ENCODE data around the gene MALAT1.
"Not testable (repeated sequence)": the region's sequence is repeated elsewhere in the genome, so short reads cannot be mapped to it uniquely, and the experiment has no call there.

MALAT1 gene

GRCh38 chr11:65498977-65499712, at the start of gene MALAT1:
Gene MALAT1, plus strand, starts transcription at chr11:65499045.
- DNase-seq: peak; percentile 93

DNA sequence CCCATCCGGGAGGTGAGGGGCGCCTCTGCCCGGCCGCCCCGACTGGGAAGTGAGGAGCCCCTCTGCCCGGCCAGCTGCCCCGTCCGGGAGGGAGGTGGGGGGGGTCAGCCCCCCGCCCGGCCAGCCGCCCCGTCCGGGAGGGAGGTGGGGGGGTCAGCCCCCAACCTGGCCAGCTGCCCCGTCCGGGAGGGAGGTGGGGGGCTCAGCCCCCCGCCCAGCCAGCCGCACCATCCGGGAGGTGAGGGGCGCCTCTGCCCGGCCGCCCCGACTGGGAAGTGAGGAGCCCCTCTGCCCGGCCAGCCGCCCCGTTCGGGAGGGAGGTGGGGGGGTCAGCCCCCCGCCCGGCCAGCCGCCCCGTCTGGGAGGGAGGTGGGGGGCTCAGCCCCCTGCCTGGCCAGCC, 47.5 kb upstream of the MALAT1 start:
- DNase-seq: not testable (repeated sequence)

DNA sequence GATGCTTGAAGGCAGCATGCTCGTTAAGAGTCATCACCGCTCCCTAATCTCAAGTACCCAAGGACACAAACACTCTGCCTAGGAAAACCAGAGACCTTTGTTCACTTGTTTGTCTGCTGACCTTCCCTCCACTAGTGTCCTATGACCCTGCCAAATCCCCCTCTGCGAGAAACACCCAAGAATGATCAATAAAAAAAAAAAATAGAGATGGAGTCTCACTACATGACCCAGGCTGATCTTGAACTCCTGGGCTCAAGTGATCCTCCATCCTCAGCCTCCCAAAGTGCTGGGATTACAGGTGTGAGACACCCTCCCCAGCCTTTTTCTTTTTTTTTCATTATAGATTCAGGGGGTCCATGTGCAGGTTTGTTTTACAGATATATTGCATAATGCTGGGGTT, 46.6 kb upstream of the MALAT1 start:
- not testable (repeated sequence) for DNase-seq

GRCh38 chr11:65452806-65453490, 45.9 kb upstream of the MALAT1 start:
- DNase-seq: no peak

DNA sequence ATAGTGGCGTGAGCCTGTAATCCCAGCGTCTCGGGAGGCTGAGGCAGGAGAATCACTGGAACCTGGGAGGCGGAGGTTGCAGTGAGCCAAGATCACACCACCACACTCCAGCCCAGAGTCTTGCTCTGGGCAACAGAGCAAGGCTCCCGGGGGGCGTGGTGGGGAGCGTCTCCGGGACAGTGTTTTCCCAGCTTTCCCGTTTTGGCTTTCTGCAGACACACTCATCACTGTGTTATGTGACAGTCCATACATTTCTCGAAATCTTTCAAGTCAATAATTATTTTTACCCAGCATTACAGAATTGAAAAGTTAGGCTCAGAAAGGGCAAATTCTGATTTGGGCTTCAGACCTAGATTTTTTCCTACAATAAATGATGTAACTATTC, 44.5 kb upstream of the MALAT1 start:
- no peak for DNase-seq

GRCh38 chr11:65454696-65455456, 44.0 kb upstream of the MALAT1 start:
- peak; percentile 73 to 82 for DNase-seq

GRCh38 chr11:65456418-65456817, 42.4 kb upstream of the MALAT1 start:
- DNase-seq: no peak

DNA sequence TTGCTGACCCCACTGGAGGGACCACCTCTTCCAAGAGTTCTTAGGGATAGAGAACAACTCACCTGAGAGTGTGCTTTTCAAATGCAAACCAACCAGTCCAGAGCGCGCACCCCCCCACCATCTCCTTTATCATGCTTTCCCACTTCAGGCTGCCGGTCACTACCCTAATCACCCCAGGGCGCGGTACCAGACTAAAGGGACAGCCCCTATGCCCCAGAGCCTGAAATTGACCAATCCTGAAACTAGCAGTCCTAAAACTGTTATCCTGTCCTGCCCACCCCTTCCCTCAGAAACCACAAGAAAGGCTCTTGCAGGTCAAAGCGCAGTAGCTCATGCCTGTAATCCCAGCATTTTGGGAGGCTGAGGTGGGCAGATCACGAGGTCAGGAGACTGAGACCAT, 39.3 kb upstream of the MALAT1 start:
- DNase-seq: no peak

DNA sequence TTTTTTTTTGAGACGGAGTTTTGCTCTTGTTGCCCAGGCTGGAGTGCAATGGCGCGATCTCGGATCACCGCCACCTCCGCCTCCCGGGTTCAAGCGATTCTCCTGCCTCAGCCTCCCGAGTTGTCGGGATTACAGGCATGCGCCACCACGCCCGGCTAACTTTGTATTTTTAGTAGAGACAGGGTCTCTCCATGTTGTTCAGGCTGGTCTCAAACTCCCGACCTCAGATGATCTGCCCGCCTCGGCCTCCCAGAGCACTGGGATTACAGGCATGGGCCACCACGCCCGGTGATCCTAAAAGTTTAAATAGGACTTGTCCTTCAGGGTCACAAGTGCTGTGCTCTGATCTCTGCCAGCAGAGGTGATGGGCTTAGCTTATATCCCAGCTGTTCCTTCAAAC, 33.4 kb upstream of the MALAT1 start:
- DNase-seq: not testable (repeated sequence)

GRCh38 chr11:65467306-65467705, 31.5 kb upstream of the MALAT1 start:
- not testable (repeated sequence) for DNase-seq

GRCh38 chr11:65468874-65469333, 29.9 kb upstream of the MALAT1 start:
- peak; percentile 71 to 76 for DNase-seq

GRCh38 chr11:65470433-65471049, 28.3 kb upstream of the MALAT1 start:
- no peak for DNase-seq

DNA sequence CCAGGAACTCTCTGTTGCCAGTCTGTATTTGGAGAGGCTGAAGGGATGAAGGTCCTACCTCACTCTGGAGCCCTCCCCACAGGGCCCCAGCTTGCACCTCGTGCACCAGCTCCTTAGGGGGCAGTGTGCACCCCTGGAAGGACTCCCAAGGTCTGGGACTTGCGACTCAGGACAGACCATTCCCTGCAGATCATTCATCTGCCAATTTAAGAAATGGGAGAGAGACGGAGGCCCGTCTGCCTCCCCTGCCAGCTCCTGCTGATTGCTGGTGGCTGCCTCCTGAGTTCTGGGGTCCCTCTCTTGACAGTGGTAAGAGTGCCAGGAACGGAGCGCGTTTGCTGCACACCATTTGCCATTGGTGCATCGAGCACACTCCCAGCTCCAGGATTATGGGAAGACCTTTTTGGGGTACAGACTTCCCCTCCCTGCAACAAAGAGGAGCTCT, 27.4 kb upstream of the MALAT1 start:
- peak in 1 of 2 experiments; percentile 52 for DNase-seq

GRCh38 chr11:65472588-65473277, 26.1 kb upstream of the MALAT1 start:
- DNase-seq: not testable (repeated sequence)

DNA sequence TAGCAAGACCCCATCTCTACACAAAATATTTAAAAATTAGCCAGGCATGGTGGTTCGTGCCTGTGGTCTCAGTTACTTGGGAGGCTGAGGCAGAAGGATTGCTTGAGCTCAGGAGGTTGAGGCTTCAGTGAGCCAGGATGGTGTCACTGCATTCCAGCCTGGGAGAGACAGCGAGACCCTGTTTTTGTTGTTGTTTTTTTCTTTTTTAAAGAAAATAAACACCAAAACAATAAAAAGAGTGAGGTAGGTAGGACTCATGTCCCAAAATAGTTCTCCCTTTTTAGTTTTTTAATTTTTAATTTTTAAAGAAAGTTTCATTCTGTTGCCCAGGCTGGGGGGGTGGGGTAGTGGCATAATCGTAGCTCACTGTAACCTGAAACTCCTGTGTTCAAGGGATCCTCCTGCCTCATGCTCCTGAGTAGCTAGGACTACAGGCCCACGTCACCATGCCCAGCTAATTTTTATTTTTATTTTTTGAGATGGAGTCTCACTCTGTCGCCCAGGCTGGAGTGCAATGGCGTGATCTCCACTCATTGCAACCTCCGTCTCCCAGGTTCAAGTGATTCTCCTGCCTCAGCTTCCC, 25.5 kb upstream of the MALAT1 start:
- no peak for DNase-seq

GRCh38 chr11:65474864-65475263, 24.0 kb upstream of the MALAT1 start:
- DNase-seq: peak in 1 of 2 experiments; percentile 63

- no peak for DNase-seq
Measured at GRCh38 chr11:65476632-65477148, 22.2 kb upstream of the MALAT1 start.

DNA sequence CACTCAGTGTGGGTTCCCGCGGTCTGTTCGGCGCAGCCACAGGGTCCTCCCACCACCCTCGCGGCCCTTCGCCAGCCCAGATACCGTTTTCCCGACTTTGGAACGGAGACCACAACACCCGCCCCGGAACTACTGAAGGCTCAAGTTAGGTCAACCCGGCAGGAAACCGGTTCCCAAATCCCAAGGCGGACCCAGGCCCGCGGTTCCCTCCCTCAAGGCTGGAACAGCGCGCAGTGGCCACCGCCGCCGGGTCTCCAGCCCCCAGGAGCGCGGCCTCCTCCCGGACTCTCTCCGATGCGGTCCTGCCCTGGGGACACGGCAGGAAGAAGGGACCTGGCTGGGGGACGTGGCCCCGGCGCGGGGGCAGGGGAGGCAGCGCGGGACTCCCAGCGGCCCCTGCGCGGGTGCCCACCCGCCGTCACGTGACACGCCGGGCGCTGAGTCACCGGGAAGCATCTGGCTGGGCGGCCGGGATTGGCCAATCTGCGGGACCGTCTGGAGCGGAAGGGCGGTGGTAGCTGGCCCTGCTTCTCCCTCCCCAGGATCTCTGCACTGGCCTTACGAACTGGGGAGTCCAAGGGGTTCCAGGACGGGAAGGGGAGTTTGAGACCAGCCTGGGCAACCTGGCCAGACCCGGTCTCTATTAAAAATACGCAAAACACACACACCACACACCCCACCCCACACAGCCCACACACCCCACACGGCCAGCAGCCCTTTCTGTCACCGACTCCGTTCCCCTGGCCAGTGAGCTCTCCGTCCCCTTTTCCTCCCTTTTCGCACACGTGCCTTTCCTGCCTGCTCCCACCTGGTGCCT, 21.5 kb upstream of the MALAT1 start:
- DNase-seq: peak; percentile 90 to 96

DNA sequence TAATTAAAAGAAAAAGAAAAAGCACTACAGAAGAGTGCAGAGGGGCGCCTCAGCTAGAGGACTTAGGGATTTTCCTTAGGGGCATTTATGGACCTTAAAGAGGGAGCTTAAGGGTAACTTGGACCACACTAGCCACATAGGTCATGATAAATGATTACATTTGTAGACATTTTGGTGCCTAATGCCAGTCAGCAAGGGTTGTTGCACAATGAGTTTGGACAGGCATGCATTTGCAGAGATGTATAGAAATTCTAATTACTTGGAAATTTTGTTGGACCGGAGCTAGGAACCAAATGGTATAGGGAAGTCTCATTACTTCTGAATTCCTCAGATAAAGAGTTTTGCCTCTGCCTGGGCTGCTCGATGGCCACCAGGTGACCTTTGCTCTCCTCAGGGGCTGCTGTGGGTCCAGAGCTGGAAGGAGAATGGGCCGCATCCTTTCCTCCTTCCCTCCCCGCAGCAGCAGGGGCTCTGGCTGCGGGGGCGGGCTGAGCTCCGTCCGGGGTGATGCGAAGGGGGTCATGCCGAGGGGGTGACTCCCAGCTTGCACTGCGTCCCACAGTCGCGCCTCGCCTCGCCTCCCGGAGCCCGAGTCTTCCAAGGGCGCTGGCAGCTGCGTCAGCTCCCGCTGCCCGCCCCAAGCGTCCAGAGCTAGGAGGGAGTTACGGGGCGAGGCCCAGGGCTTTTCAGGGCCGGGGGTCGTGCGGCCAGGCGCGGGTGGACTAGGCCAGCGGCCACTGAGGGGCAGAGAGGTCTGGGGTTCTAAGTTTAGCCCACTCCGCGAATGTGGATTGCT, 20.3 kb upstream of the MALAT1 start:
- no peak for DNase-seq
